Panc1 (cell line): ENCODE data around the gene CD55.

Experiments
- CTCF ChIP-seq: fragments of 450-650 bp; IDR thresholded peaks from 2 replicates; pipeline ENCODE4 v1.5.1; 2017; ENCODE audit warnings: mild to moderate bottlenecking
- POLR2AphosphoS5 ChIP-seq: IDR thresholded peaks from 2 replicates; pipeline ENCODE4 v1.6.1; 2012; ENCODE audit warnings: mild to moderate bottlenecking, low read depth, low read length, moderate library complexity
- REST ChIP-seq, 2 experiments: IDR thresholded peaks; 2 replicates each; pipeline ENCODE4 v1.6.1; 2011 to 2012; ENCODE audit warnings: low read depth in 2 of 2, control low read depth in 1 of 2, low read length in 1 of 2, mild to moderate bottlenecking in 1 of 2, moderate library complexity in 1 of 2; ENCODE audit not compliant: insufficient read depth in 1 of 2
- TCF7L2 ChIP-seq: IDR thresholded peaks from 2 replicates; pipeline ENCODE4 v1.6.1; 2011; ENCODE audit warnings: mild to moderate bottlenecking, low read depth, low read length, inconsistent platforms

- TF ChIP-seq CTCF (no peak), REST (IDR thresholded peaks at IDR 0.05; ENCODE audit: insufficient read depth in 1 of 2, low read depth in 2 of 2, low read length in 1 of 2) (no peak), TCF7L2 (no peak), POLR2AphosphoS5 (no peak)
Measured at GRCh38 chr1:207362962-207363860, 41.7 kb downstream of the CD55 start.
